Measurements from ENCODE around the gene RPH3AL.
"Not testable (repeated sequence)": the region's sequence is repeated elsewhere in the genome, so short reads cannot be mapped to it uniquely, and the experiment has no call there.

Gene RPH3AL

GRCh38 chr17:319266-319665 lies 33.3 kb downstream of the RPH3AL start:
- no peak overlapping the region for H3K27ac ChIP-seq (ENCODE audit: insufficient read depth, low read depth, low read length, poor library complexity, severe bottlenecking)
- peaks cover 28% of the 10 kb centered on the region for H3K4me1 ChIP-seq (ENCODE audit: control insufficient read depth, insufficient read depth, low read length)
- no peaks in the 10 kb centered on the region for H3K36me3 ChIP-seq (ENCODE audit: control insufficient read depth, insufficient read depth, low read length)
- H3K4me3 ChIP-seq (ENCODE audit: insufficient read depth, low read depth, low read length) = no peak overlapping the region
- WGBS, 2 experiments = 88 to 89% methylated on average over 12 of the region's 12 CpGs
- no peaks in the 10 kb centered on the region for H3K9me3 ChIP-seq (ENCODE audit: control insufficient read depth, low read length)
- peaks cover 15% of the 10 kb centered on the region for H3K27me3 ChIP-seq (ENCODE audit: control insufficient read depth, insufficient read depth, low read length, poor library complexity, severe bottlenecking)

GRCh38 chr17:317070-317469 lies 35.5 kb downstream of the RPH3AL start:
- WGBS, 2 experiments = 86 to 89% methylated on average over 1 of the region's 2 CpGs
- H3K4me1 ChIP-seq (ENCODE audit: control insufficient read depth, insufficient read depth, low read length) = peaks cover 19% of the 10 kb centered on the region
- H3K27ac ChIP-seq (ENCODE audit: insufficient read depth, low read depth, low read length, poor library complexity, severe bottlenecking); H3K4me3 ChIP-seq (ENCODE audit: insufficient read depth, low read depth, low read length); H3K9me3 ChIP-seq (ENCODE audit: control insufficient read depth, low read length); H3K36me3 ChIP-seq (ENCODE audit: control insufficient read depth, insufficient read depth, low read length): not testable (repeated sequence)
- peaks cover 12% of the 10 kb centered on the region for H3K27me3 ChIP-seq (ENCODE audit: control insufficient read depth, insufficient read depth, low read length, poor library complexity, severe bottlenecking)

GRCh38 chr17:315399-315798 lies 37.2 kb downstream of the RPH3AL start:
- not testable (repeated sequence) for H3K4me1 ChIP-seq (ENCODE audit: control insufficient read depth, insufficient read depth, low read length); H3K27me3 ChIP-seq (ENCODE audit: control insufficient read depth, insufficient read depth, low read length, poor library complexity, severe bottlenecking); H3K4me3 ChIP-seq (ENCODE audit: insufficient read depth, low read depth, low read length); H3K27ac ChIP-seq (ENCODE audit: insufficient read depth, low read depth, low read length, poor library complexity, severe bottlenecking); H3K36me3 ChIP-seq (ENCODE audit: control insufficient read depth, insufficient read depth, low read length); H3K9me3 ChIP-seq (ENCODE audit: control insufficient read depth, low read length)
- WGBS, 2 experiments = 57 to 60% methylated on average over 2 of the region's 2 CpGs

GRCh38 chr17:314614-314944 lies 38.0 kb downstream of the RPH3AL start:
- H3K27ac ChIP-seq (ENCODE audit: insufficient read depth, low read depth, low read length, poor library complexity, severe bottlenecking); H3K9me3 ChIP-seq (ENCODE audit: control insufficient read depth, low read length); H3K36me3 ChIP-seq (ENCODE audit: control insufficient read depth, insufficient read depth, low read length); H3K4me3 ChIP-seq (ENCODE audit: insufficient read depth, low read depth, low read length); H3K27me3 ChIP-seq (ENCODE audit: control insufficient read depth, insufficient read depth, low read length, poor library complexity, severe bottlenecking): not testable (repeated sequence)
- 38 to 73% methylated on average over 1 of the region's 1 CpG for WGBS, 2 experiments
- peaks cover 15% of the 10 kb centered on the region for H3K4me1 ChIP-seq (ENCODE audit: control insufficient read depth, insufficient read depth, low read length)

- H3K9me3 ChIP-seq (ENCODE audit: control insufficient read depth, low read length) = no peaks in the 10 kb centered on the region
- no peak overlapping the region for H3K4me3 ChIP-seq (ENCODE audit: insufficient read depth, low read depth, low read length)
- H3K27ac ChIP-seq (ENCODE audit: insufficient read depth, low read depth, low read length, poor library complexity, severe bottlenecking) = no peak overlapping the region
- H3K4me1 ChIP-seq (ENCODE audit: control insufficient read depth, insufficient read depth, low read length) = peaks cover 16% of the 10 kb centered on the region
- WGBS, 2 experiments = 92 to 95% methylated on average over 9 of the region's 9 CpGs
- H3K27me3 ChIP-seq (ENCODE audit: control insufficient read depth, insufficient read depth, low read length, poor library complexity, severe bottlenecking) = peaks cover 4% of the 10 kb centered on the region
- H3K36me3 ChIP-seq (ENCODE audit: control insufficient read depth, insufficient read depth, low read length) = no peaks in the 10 kb centered on the region
These were observed 38.5 kb downstream of the RPH3AL start for GRCh38 chr17:313911-314613.

GRCh38 chr17:313231-313630 lies 39.4 kb downstream of the RPH3AL start:
- H3K4me3 ChIP-seq (ENCODE audit: insufficient read depth, low read depth, low read length) = no peak overlapping the region
- no peaks in the 10 kb centered on the region for H3K36me3 ChIP-seq (ENCODE audit: control insufficient read depth, insufficient read depth, low read length)
- WGBS, 2 experiments = 91 to 93% methylated on average over 10 of the region's 10 CpGs
- H3K27ac ChIP-seq (ENCODE audit: insufficient read depth, low read depth, low read length, poor library complexity, severe bottlenecking) = no peak overlapping the region
- peaks cover 16% of the 10 kb centered on the region for H3K4me1 ChIP-seq (ENCODE audit: control insufficient read depth, insufficient read depth, low read length)
- H3K27me3 ChIP-seq (ENCODE audit: control insufficient read depth, insufficient read depth, low read length, poor library complexity, severe bottlenecking) = peaks cover 4% of the 10 kb centered on the region
- no peaks in the 10 kb centered on the region for H3K9me3 ChIP-seq (ENCODE audit: control insufficient read depth, low read length)

GRCh38 chr17:312476-313148 lies 40.0 kb downstream of the RPH3AL start:
- no peak overlapping the region for H3K27ac ChIP-seq (ENCODE audit: insufficient read depth, low read depth, low read length, poor library complexity, severe bottlenecking)

GRCh38 chr17:311119-311782 lies 41.4 kb downstream of the RPH3AL start:
- Histone ChIP-seq H3K27ac (ENCODE audit: insufficient read depth, low read depth, low read length, poor library complexity, severe bottlenecking) (no peak overlapping the region), H3K36me3 (ENCODE audit: control insufficient read depth, insufficient read depth, low read length) (no peaks in the 10 kb centered on the region), H3K4me1 (ENCODE audit: control insufficient read depth, insufficient read depth, low read length) (peaks cover 16% of the 10 kb centered on the region), H3K4me3 (ENCODE audit: insufficient read depth, low read depth, low read length) (no peak overlapping the region), H3K9me3 (ENCODE audit: control insufficient read depth, low read length) (no peaks in the 10 kb centered on the region), H3K27me3 (ENCODE audit: control insufficient read depth, insufficient read depth, low read length, poor library complexity, severe bottlenecking) (peaks cover 4% of the 10 kb centered on the region)
- WGBS, 2 experiments = 75 to 76% methylated on average over 20 of the region's 20 CpGs

More at GRCh38 chr17:312476-313148, 40.0 kb downstream of the RPH3AL start:
- Histone ChIP-seq H3K36me3 (ENCODE audit: control insufficient read depth, insufficient read depth, low read length) (no peaks in the 10 kb centered on the region), H3K4me1 (ENCODE audit: control insufficient read depth, insufficient read depth, low read length) (peaks cover 16% of the 10 kb centered on the region), H3K9me3 (ENCODE audit: control insufficient read depth, low read length) (no peaks in the 10 kb centered on the region), H3K4me3 (ENCODE audit: insufficient read depth, low read depth, low read length) (no peak overlapping the region), H3K27me3 (ENCODE audit: control insufficient read depth, insufficient read depth, low read length, poor library complexity, severe bottlenecking) (peaks cover 4% of the 10 kb centered on the region)
- WGBS, 2 experiments = 89 to 91% methylated on average over 18 of the region's 18 CpGs

GRCh38 chr17:310111-311010 lies 42.2 kb downstream of the RPH3AL start:
- Histone ChIP-seq H3K4me3 (ENCODE audit: insufficient read depth, low read depth, low read length) (no peak overlapping the region), H3K27me3 (ENCODE audit: control insufficient read depth, insufficient read depth, low read length, poor library complexity, severe bottlenecking) (peaks cover 6% of the 10 kb centered on the region), H3K27ac (ENCODE audit: insufficient read depth, low read depth, low read length, poor library complexity, severe bottlenecking) (no peak overlapping the region), H3K4me1 (ENCODE audit: control insufficient read depth, insufficient read depth, low read length) (peaks cover 16% of the 10 kb centered on the region), H3K36me3 (ENCODE audit: control insufficient read depth, insufficient read depth, low read length) (no peaks in the 10 kb centered on the region), H3K9me3 (ENCODE audit: control insufficient read depth, low read length) (no peaks in the 10 kb centered on the region)
- WGBS, 2 experiments = 76 to 79% methylated on average over 28 of the region's 28 CpGs

Measured in ectodermal cell (in vitro differentiated cells).